GM06990 (cell line): Measurements from ENCODE around the gene TENM3.

Experiments
- DNase-seq: peaks from one replicate; pipeline ENCODE4 v3.0.0-alpha.2; 2011; ENCODE audit not compliant: insufficient read length; ENCODE audit errors: extremely low read depth
- H3K27me3 ChIP-seq: replicated peaks from 2 replicates; pipeline ENCODE4 v1.6.0; 2011; ENCODE audit warnings: low read length; ENCODE audit not compliant: control insufficient read depth, insufficient read depth
- H3K36me3 ChIP-seq: 2 replicates; pipeline ENCODE4 v1.5.1; 2011; ENCODE audit warnings: low read length; ENCODE audit not compliant: control insufficient read depth, insufficient read depth
- H3K4me3 ChIP-seq: replicated peaks from 2 replicates; pipeline ENCODE4 v1.5.1; 2011; ENCODE audit warnings: low read depth, mild to moderate bottlenecking, control low read depth, low read length
- TF ChIP-seq, protein P1 (sequence below): IDR thresholded peaks from 2 replicates; pipeline ENCODE4 v1.5.1; 2011; ENCODE audit warnings: low read length, control low read depth, mild to moderate bottlenecking, inconsistent platforms; ENCODE audit not compliant: insufficient read depth, poor library complexity, severe bottlenecking

The TENM3 gene

GRCh38 chr4:182655340-182655739, 412.1 kb downstream of the TENM3 start:
- H3K4me3 ChIP-seq: no peak overlapping the region
- H3K36me3 ChIP-seq: no peaks in the 10 kb centered on the region
- DNase-seq: no peak
- TF ChIP-seq, protein P1, sequence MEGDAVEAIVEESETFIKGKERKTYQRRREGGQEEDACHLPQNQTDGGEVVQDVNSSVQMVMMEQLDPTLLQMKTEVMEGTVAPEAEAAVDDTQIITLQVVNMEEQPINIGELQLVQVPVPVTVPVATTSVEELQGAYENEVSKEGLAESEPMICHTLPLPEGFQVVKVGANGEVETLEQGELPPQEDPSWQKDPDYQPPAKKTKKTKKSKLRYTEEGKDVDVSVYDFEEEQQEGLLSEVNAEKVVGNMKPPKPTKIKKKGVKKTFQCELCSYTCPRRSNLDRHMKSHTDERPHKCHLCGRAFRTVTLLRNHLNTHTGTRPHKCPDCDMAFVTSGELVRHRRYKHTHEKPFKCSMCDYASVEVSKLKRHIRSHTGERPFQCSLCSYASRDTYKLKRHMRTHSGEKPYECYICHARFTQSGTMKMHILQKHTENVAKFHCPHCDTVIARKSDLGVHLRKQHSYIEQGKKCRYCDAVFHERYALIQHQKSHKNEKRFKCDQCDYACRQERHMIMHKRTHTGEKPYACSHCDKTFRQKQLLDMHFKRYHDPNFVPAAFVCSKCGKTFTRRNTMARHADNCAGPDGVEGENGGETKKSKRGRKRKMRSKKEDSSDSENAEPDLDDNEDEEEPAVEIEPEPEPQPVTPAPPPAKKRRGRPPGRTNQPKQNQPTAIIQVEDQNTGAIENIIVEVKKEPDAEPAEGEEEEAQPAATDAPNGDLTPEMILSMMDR: no peak
- no peaks in the 10 kb centered on the region for H3K27me3 ChIP-seq

- TF ChIP-seq, protein P1: no peak
- Histone ChIP-seq H3K36me3 (no peaks in the 10 kb centered on the region), H3K4me3 (no peak overlapping the region), H3K27me3 (no peaks in the 10 kb centered on the region)
- DNase-seq: no peak
Measured at GRCh38 chr4:182662551-182662950, 419.3 kb downstream of the TENM3 start.

GRCh38 chr4:182671231-182671630, 428.0 kb downstream of the TENM3 start:
- Histone ChIP-seq H3K4me3 (no peak overlapping the region), H3K27me3 (no peaks in the 10 kb centered on the region), H3K36me3 (no peaks in the 10 kb centered on the region)
- TF ChIP-seq, protein P1: no peak
- DNase-seq: no peak

- TF ChIP-seq, protein P1: no peak
- DNase-seq: no peak
- H3K27me3 ChIP-seq: no peaks in the 10 kb centered on the region
Measured at GRCh38 chr4:182671749-182672148, 428.5 kb downstream of the TENM3 start.

GRCh38 chr4:182678590-182678989, 435.4 kb downstream of the TENM3 start:
- no peaks in the 10 kb centered on the region for H3K36me3 ChIP-seq
- no peak for DNase-seq
- H3K27me3 ChIP-seq: no peaks in the 10 kb centered on the region
- TF ChIP-seq, protein P1: no peak
- no peak overlapping the region for H3K4me3 ChIP-seq

More at GRCh38 chr4:182671749-182672148, 428.5 kb downstream of the TENM3 start:
- H3K36me3 ChIP-seq: no peaks in the 10 kb centered on the region
- no peak overlapping the region for H3K4me3 ChIP-seq

DNA sequence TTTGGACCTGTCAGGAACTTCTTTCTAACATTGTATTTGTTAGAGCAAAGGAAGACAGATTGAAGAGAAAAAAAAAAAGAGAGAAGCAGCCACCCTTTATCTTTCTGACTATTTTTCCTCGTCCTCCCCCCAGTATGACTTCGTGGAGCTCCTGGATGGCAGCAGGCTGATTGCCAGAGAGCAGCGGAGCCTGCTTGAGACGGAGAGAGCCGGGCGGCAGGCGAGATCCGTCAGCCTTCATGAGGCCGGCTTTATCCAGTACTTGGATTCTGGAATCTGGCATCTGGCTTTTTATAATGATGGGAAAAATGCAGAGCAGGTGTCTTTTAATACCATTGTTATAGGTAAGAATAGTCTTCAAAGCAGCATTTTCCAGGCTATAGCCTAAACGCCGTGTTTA, 436.3 kb downstream of the TENM3 start:
- no peaks in the 10 kb centered on the region for H3K27me3 ChIP-seq
- TF ChIP-seq, protein P1: no peak

More for the DNA sequence above, 436.3 kb downstream of the TENM3 start:
- Histone ChIP-seq H3K4me3 (no peak overlapping the region), H3K36me3 (no peaks in the 10 kb centered on the region)
- DNase-seq: no peak
